GM20431 (cell line): ENCODE results near the gene TMEM235.
"Not testable (repeated sequence)": the region's sequence is repeated elsewhere in the genome, so short reads cannot be mapped to it uniquely, and the experiment has no call there.

ENCODE experiments used
- in situ Hi-C: fragments of 300-500 bp; cut with MseI, MboI; formaldehyde crosslinking; loops from one replicate; pipeline ENCODE4 v1.15.0; 2020; ENCODE audit warnings: low sequenced_read_pairs; ENCODE audit not compliant: unreplicated experiment

TMEM235 gene

DNA sequence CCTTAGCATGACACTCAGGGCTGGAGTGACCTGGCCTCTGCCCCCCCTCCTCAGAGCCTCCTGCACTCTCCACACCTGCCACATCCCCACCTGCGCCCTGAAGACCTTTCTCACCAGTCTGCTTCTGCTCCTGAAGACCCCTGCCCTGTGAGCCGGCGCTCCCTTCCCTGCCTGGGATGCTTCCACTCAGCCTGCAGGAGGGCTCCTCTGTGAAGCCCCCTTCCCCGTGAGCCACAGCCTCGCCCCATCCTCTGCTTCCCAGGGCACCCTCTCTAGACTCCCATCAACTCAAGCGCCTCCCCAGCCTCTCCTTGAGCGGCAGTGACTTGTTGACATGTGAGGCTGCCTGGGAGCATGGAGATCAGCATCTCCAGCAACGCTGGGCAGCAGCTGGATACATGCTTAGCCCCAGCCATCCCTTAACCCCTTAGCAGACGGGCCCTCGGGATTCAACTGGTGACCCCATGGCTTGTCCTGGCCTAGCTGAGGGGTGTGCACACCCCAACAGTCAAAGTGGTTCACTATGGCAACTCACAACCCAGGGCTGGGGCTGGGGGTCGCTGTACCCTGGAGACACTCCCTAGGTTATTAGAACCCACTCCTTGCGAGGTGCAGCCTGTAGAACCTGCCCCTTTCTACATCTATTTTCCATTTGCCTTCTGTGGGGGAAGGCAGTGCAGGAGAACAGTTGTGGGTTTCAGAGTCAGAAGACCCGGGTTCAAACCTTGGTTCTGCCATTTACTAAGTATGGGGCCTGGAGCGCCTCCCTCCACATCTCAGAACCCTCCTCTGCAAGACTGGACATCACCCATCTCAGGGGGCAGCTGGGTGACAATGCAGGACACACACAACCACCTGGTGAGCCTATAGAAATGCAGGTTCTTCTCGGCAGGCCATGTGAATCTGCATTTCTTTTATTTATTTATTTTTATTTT is 21.5 kb downstream of the TMEM235 start:
- in situ Hi-C loops: no loop called here

DNA sequence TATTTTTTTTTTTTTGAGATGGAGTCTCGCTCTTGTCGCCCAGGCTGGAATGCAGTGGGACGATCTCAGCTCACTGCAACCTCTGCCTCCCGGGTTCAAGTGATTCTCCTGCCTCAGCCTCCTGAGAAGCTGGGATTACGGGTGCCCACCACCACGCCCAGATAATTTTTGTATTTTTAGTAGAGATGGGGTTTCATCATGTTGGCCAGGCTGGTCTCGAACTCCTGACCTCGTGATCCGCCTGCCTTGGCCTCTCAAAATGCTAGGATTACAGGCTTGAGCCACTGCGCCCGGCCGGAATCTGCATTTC is 22.2 kb downstream of the TMEM235 start:
- in situ Hi-C loops: not testable (repeated sequence)

DNA sequence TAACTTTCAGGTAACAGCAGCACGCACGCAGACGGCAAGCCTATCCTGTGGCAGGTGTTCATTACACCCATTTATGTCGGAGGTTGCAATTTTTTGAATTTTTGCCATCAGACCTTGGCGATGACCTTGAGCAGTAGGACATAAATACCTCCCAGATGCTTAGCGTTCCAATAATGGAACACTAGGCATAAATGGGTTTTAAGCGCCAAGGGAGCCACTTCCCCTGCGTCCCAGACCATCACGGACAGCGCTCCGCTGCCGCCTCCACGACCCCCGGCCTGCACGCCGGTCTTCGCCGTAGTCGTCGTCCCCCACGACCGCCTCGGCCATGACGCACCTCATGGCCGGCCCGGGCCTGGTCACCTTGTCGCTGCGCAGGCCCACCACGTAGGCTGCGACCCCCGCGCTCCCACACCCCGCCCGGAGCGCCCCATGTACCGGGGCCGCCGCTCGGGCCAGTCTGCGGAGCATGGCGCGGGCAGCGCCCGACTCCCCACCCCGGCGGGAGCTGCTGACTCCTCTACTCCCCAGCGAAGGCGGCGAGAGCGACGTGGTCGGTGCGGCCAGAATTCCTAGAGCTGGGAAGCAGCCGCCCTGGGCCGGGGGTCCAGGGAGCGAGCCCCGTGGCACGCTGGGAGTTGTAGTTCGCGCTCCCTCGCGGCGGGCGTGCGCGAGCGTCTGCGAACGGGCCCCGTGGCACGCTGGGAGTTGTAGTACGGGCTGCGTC is 22.7 kb downstream of the TMEM235 start:
- in situ Hi-C loops: no loop called here

DNA sequence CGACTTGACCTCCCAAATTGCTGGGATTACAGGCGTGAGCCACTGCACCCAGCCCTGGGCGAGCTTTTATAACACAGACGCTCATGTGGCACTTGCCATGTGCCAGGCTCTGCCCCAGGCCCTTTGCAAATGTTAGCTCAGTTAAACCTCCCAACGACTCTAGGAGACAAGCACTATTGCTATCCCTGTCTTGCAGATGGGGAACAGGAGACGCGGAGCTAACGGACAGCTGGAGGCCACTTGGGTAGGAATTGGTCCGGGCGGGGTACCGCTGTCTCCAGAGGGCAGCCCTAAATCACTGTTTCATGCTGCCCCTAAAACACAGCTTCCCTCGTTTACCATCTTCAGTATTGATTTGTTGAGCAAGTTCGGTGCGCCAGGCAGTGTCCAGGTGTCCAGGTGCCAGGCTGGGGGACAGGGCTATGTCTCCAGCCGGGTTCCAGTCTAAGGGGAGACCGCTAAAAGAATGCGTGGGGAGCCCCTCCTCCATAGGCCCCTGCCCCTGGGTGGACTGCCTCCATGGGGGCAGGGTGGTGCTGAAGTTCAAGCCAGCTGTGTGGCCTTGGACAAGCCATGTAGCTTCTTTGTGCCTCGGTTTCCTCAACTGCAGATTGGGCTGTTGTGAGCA is 23.7 kb downstream of the TMEM235 start:
- in situ Hi-C loops: no loop called here

DNA sequence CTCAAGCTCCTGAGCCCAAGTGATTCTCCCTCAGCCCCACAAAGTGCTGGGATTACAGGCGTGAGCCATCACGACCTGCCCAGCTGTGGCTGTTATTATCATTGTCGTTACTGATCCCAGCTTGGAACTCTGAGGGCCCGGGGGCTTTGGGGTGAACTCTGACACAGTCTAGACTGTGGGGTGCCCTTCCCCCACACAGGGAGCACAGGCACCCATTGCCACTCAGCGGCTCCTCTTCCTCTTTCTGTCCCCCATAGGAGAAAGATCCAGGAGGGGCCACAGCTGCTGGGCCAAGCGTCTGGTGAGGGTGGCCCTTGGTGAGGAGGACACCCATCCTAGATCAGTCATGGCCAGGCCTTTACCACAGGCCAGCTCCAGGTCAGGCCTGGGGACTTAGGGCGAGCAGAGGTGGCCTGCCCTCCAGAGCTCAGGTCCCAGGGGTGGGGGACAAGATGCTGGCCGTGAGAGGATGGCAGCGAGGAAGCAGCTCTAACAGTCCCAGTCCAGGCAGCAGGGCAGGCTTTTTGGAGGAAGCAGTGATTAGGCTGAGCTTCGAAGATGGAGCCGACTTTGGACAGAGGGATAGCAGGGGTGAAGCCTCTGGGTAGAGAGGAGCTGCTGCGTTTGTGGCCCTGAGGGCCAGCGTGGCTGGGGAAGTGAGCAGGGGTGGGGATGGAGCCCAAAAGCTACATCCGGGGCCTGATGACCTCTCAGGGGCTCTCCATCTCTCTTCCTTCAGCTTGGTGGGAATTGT is 24.7 kb downstream of the TMEM235 start:
- in situ Hi-C loops: no loop called here

DNA sequence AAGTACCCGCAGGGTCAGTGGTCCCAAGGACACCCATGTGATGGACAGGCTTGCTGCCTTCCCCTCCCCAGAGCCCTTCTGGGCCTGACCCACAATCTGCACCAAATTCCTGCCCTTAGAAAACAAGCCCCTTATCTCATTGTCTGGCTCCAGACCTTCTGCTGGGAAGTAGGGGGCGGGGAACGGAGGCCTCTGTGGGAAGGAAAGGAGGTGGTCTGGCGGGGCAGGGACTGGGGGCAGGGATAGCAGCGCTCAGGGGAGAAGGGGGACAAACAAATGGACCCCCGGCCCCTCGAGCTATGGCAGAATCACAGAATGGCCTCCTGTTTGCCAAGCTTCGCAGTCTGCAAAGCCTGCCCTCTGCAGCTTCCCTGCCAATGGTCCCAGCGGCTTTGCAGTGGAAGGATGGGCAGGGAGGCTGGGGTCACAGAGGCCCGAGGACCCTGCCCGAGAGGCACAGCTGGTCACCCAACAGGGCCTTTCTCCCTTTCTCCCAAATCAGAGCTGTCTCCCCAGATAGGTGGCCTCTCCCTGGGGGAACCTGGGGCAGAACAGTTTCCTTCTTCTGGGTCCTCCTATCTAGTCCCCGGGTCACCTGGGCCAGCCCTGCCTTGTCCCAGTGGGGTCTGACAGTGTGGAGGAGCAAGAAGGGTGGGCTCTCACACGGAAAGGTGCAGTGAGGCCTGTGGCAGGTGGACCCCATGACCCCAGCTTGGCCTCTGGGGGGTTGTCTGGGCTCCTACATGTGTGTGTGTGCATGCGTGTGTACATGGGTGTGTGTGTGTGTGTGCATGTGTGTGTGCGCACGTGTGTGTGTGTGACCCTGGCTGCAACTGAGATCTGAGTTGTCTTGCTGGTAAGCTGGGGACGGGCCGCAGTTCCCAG is 25.5 kb downstream of the TMEM235 start:
- in situ Hi-C loops: no loop called here

DNA sequence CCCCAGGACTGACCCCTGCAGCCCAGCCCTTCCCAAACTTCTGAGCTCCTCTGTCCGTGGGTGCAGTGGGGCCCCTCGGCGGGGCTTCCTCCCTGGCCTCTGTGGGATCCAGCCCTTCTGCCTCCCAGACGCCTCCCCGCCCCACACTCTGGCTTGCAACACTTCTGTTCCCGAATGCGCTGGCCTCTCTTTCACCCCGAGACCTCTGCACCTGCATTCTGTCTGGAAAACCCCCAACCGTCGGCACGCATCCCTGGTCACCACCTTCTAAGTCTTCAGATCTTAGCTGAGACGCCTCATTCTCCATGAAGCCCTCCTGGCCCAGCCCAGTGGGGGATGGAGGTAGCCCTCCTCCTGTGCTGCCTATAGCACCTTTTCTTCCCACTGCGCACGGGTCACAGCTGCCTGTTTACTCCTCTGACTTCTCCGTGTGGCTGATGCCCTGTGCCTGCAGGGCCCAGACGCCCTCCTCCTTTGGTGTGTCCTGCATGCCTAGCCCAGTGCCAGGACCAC is 26.4 kb downstream of the TMEM235 start:
- in situ Hi-C loops: no loop called here

DNA sequence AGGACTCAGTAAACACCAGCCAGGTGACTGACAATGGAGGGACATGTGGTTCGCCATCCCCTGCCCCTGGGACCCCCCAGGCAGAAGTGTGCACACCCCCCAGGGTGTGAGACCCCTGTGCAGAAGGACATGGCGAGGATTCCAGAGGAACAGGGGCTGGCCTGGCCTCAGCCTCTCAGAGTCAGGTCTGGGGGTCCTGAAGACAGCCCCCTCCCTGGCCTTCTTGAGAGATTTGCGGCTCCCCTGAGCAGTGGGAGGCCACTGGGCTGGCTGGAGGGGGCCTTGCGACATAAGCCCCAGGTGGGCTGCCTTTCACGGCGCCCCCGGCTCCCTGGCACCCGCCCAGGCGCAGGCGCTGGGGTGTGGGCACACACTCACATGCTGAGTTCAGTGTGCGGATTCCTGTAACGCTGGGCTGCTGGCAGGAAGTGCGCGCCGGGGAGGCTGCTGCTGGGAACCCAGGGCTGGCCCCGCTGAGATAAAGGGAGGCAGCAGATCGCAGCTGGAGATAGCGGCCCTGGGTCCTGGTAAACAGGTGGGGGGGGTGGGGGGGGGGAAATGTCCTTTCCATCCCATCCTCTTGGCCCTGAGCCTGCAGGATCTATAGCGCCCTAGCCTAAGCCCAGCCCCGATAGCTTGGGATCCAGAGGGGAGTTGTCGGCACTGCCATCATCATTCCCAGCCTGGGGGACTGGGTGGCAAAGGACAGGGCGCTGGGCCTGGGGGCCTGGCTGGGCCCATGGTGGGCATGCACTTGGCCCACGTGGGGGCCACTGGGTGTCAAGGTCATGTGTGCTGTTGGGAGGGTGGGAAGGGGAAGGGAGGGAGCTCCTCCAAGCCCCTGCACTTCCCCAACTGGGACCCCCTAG is 27.1 kb downstream of the TMEM235 start:
- in situ Hi-C loops: no loop called here

DNA sequence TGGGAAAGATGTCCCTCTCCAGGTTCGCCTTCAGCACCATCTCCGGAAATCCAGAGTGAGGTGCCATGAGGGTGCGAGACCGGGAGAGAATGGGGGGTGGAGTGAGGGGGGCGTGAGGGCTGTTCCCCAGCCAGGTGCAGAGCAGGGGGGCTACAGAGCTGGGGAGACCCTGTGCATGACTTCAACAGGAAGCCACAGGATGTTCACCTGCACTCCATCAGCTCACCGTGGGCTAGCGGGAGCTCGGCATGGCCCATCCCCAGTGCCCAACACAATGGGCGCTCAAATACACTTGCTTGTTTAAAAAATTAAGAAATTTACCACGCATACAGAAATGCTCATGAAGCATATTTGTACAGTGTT is 27.7 kb downstream of the TMEM235 start:
- in situ Hi-C loops: no loop called here

DNA sequence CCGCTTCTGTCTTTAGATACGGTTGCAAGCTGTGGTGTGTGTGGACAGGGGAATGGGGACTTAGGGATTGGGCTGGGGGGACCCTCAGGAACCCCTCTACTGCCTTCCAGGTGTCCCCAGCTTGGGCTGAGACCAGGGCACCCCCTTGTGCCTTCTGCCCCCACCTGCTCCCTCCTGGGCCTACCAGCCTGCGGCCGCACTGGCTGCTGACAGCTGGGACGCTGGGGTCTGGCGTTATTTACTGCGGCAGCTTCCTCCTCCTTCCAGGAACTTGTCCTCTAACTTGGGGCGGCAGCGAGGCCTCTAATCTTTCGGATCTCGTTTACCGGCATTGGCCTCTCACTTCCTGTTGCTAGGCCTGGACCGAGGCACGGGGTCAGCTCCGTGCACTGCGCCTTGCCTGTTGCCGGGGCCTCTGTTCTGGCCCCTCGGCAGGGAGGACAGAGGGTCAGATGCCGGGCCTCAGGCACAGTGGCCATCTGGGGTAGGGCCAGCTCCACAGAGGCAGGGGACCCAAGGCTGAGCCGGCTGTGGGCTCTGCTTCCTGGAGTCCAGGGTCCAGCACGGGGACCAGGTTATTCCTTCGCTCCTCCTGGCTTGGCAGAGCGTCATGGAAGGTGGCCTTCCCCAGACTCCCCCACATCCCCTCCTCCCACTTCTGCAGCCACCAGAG is 31.8 kb downstream of the TMEM235 start:
- in situ Hi-C loops: no loop called here

DNA sequence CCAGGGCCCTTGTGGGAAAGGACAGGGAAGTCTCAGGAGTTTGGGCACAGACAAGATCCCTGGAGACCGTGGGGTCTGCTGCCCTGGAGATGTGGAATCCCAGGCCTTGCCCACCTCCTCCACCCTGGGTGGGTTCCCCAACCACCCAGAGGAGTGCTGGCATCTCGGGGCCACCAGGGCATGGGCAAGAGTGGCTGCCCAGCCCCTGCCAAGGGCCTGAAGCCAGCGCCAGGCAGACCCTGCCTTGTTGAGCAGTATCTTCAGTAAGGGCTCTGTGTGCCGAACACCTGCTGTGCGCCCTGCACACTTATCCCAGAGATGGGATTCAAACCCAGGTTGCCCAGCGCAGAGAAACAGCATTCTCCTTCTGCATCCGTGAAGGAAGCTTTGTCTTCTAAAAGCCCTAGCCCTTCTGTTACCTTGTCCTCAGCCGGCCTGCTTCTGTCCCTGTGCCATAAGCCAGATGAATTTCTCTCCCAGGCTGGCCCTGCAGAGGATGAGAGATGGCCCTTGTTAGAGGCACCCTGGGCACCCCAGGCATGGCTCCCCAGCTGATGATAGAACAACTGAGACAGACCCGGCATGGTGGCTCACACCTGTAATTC is 32.4 kb downstream of the TMEM235 start:
- in situ Hi-C loops: no loop called here

DNA sequence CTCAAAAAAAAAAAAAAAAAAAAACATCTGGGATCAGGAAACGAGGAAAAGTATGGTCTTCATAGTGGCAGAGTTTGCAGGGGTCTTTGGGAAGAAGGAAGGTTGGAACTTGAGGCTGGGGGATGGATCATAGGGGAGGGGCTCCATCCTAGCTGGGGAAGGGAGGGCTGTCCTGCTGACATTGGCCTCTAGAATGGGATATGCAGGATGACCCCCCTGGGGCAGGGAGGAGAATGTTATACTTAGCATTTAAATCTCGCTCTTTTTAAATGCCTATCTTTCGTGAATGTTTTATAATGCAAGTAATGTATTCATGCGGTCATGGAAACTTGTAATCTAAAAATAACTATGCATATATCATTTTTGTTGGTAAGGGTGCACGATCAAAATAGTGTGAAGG is 33.2 kb downstream of the TMEM235 start:
- in situ Hi-C loops: no loop called here

DNA sequence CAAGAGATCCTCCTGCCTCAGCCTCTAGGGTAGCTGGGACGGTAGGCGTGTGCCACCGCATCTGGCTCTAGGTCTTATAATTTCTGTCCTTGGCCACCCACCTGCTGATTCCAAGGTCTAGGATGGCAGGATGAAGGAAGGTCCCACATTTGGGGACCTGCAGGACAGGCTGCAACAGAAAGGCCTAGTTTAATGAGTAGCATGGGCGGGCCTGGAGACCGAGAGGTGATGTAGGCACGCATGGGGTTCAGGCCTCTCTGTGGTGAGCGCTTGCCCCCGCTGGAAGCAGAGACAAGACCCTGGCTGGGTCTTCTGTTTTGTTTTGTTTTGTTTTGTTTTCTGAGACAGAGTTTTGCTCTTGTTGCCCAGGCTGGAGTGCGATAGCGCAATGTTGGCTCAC is 33.7 kb downstream of the TMEM235 start:
- in situ Hi-C loops: no loop called here

DNA sequence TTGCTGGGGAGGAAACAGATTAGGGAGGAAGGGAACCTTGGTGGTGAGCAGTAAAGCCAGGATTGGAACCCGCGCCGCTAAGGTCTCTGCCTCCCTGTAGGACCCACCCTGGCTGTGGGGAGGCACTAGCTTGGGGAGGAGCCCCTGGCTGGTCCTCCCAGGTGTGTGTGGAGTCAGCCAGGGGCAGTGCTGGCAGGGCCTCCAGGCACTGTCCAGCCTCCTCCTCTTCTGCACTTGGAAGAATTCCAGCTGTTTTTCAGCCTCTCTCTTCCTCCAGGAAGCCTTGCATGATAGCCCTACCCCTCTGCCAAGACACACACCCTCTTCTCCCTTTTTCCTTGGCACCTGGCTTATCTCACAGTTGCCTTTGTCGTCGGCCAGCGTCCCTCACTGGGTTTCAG is 34.8 kb downstream of the TMEM235 start:
- in situ Hi-C loops: no loop called here

DNA sequence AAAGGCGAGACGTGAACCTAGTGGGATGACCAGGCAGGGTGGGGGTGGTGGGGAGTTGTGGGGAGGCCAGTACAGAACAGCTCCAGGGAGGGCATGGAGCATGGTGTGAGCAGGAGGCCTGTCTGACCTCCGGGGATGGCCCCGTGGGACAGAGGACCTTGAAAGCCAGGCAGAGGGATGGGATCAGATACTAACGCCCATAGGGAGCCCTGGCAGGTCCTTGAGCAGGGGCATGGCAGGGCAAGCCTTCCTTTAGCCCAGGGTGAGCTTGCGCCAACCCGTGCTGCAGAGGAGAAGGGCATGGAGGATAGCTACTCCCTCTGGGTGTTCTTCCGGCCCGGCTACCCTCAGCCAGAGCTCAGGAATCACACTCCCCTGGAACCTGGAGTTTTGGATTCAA is 35.3 kb downstream of the TMEM235 start:
- in situ Hi-C loops: no loop called here

DNA sequence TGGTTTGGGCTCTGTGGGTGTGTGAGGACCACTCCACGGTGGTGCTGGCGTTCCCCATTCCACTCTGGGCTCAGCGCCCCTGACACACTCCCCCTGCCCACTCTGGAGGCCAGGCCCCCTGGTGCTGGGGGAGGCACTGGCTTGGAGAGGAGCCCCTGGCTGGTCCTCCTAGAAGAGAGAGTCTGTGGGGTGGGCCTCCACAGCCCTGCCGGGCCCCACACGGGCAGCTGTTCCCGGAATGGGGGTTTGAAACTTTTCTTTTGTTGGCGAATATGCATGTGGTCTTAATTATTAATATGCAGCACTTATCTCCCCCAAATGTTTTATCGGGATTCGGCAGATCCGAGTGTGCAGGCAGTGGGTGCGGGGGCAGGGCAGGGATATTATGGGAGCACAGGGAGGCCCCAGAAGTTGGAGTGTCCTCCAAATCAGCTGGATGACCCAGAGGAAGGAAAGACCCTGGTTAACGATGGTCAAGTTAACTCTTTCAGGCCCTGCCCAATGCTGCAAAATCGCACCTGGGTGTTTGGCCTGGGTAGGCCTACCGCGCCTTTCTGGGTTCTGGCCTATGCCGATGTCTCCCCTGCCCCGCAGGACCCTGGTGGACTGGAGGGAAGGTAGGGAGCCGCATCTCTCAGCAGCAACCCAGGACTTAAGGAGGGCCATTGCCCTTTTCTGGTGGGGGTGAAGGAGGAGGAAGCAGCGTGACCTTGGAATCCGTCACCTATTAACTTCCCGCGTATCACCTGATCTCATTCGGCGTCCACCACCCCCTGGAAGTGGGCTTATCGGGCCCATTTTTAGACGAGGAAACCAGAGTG is 36.0 kb downstream of the TMEM235 start:
- in situ Hi-C loops: no loop called here
